Measurements from ENCODE around the gene FOXA2. TPM values are rescaled to one million over a fixed set of nuclear protein-coding genes. Genes with fewer than 3 reads are reported as not detected.

The FOXA2 gene
- total RNA-seq, result not detected

- intact Hi-C loops (cut with micrococcal nuclease), result loop anchor here (5.0 to 10.0 kb wide), 2 partner anchors 882 to 1070 kb away; partner anchors contain the start of gene NKX2-2
- Mint-ChIP-seq H3K27me3 (ENCODE audit: low read depth) (peaks cover 70% of the 10 kb centered on the region), H3K27ac (no peak within 1 kb of the TSS), H3K9me3 (no peaks in the 10 kb centered on the region), H3K4me1 (ENCODE audit: low read depth) (peaks cover 4% of the 10 kb centered on the region), H3K36me3 (ENCODE audit: low read depth) (peaks cover 5% of the 10 kb centered on the region), H3K4me3 (no peak within 1 kb of the TSS)
- CTCF ChIA-PET, result no interaction called here
- no peak for DNase-seq
Measured at GRCh38 chr20:22584522-22584921, at the start of gene FOXA2. Gene FOXA2 (minus strand): TSS chr20:22584572. CDS start chr20:22584278, 294 bp downstream.

DNA sequence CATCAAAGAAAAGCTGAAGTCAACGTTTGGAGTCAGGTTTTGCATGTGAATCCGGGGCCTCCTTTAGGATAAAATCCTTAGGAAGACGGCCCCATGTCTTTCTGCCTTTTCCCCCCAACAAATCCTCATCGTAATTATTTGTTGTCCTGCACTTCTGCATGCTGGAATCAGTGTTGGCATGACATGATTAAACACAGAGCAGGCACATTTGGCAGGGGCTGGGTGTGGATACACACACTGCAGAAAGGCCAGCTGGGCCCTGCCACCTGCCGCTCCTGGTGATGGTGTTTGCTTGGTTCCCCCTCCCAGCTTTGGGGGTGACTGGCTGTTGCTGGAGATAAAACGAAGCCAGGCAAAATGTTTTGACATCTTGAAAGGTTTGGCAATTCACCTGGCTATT lies 46.3 kb upstream of the FOXA2 start:
- Mint-ChIP-seq H3K9me3 (no peaks in the 10 kb centered on the region), H3K27ac (no peak overlapping the region), H3K4me3 (no peak overlapping the region), H3K36me3 (ENCODE audit: low read depth) (no peaks in the 10 kb centered on the region), H3K4me1 (ENCODE audit: low read depth) (no peaks in the 10 kb centered on the region), H3K27me3 (ENCODE audit: low read depth) (peaks cover 4% of the 10 kb centered on the region)
- CTCF ChIA-PET, result no interaction called here
- intact Hi-C loops (cut with micrococcal nuclease), result no loop called here
- no peak for DNase-seq

DNA sequence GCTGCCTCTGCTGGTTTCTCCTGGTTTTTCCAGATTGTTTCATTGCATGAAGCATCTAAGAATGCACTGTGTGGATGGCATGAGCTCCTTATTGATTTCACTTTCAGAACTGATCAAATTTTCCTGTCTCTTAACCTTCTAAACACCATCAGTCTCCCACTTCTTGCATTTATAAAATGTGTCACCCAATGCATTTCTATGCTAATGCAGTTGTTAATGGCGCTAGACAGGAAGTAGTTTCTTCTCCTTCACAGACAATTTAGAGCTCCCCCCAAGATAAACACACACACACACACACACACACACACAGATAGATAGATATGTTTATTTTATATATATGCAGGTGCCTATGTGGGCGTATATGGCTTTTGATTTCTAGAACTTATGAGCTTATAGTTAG lies 45.6 kb upstream of the FOXA2 start:
- H3K4me3 Mint-ChIP-seq, result no peak overlapping the region
- CTCF ChIA-PET, result no interaction called here
- DNase-seq, result no peak
- H3K27me3 Mint-ChIP-seq (ENCODE audit: low read depth), result peaks cover 4% of the 10 kb centered on the region
- no peaks in the 10 kb centered on the region for H3K4me1 Mint-ChIP-seq (ENCODE audit: low read depth)
- no peaks in the 10 kb centered on the region for H3K36me3 Mint-ChIP-seq (ENCODE audit: low read depth)
- intact Hi-C loops (cut with micrococcal nuclease), result no loop called here
- H3K9me3 Mint-ChIP-seq, result no peaks in the 10 kb centered on the region
- H3K27ac Mint-ChIP-seq, result no peak overlapping the region

GRCh38 chr20:22629447-22629846 lies 45.1 kb upstream of the FOXA2 start:
- Mint-ChIP-seq H3K27me3 (ENCODE audit: low read depth) (peaks cover 4% of the 10 kb centered on the region), H3K4me3 (no peak overlapping the region), H3K36me3 (ENCODE audit: low read depth) (no peaks in the 10 kb centered on the region), H3K9me3 (no peaks in the 10 kb centered on the region), H3K4me1 (ENCODE audit: low read depth) (no peaks in the 10 kb centered on the region), H3K27ac (no peak overlapping the region)
- intact Hi-C loops (cut with micrococcal nuclease), result no loop called here
- no peak for DNase-seq
- CTCF ChIA-PET, result no interaction called here

- Mint-ChIP-seq H3K4me3 (no peak overlapping the region), H3K27me3 (ENCODE audit: low read depth) (no peaks in the 10 kb centered on the region), H3K4me1 (ENCODE audit: low read depth) (no peaks in the 10 kb centered on the region), H3K9me3 (no peaks in the 10 kb centered on the region), H3K27ac (no peak overlapping the region), H3K36me3 (ENCODE audit: low read depth) (no peaks in the 10 kb centered on the region)
- intact Hi-C loops (cut with micrococcal nuclease), result no loop called here
- DNase-seq, result no peak
- CTCF ChIA-PET, result no interaction called here
Measured at GRCh38 chr20:22626496-22626895, 42.1 kb upstream of the FOXA2 start.

DNA sequence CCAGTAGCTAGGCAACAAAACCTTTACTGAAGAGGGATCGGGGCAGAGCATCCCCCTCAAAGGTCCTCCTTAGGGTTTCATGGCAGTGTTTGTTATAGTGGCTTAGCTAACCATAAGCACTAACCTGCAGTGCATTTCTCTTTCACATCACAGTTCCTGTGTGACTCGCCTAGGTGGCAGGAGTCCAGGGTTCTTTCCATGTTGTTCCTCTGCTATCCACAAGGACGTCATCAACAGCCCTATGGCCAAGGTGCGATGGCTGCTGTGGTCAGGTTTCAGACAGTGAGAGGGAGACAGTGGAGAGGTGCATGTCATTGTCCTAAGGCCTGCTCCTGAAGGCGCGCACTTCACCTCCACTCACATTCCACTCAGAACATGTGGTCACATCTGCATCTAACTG lies 38.8 kb upstream of the FOXA2 start:
- Mint-ChIP-seq H3K4me3 (no peak overlapping the region), H3K36me3 (ENCODE audit: low read depth) (no peaks in the 10 kb centered on the region), H3K27ac (no peak overlapping the region), H3K27me3 (ENCODE audit: low read depth) (no peaks in the 10 kb centered on the region), H3K4me1 (ENCODE audit: low read depth) (no peaks in the 10 kb centered on the region), H3K9me3 (no peaks in the 10 kb centered on the region)
- CTCF ChIA-PET, result no interaction called here
- intact Hi-C loops (cut with micrococcal nuclease), result no loop called here
- DNase-seq, result no peak

- CTCF ChIA-PET, result no interaction called here
- DNase-seq, result no peak
- H3K27ac Mint-ChIP-seq, result no peak overlapping the region
- H3K4me3 Mint-ChIP-seq, result no peak overlapping the region
- H3K4me1 Mint-ChIP-seq (ENCODE audit: low read depth), result no peaks in the 10 kb centered on the region
- H3K27me3 Mint-ChIP-seq (ENCODE audit: low read depth), result no peaks in the 10 kb centered on the region
- intact Hi-C loops (cut with micrococcal nuclease), result no loop called here
- no peaks in the 10 kb centered on the region for H3K36me3 Mint-ChIP-seq (ENCODE audit: low read depth)
- H3K9me3 Mint-ChIP-seq, result peaks cover 1% of the 10 kb centered on the region
Measured at GRCh38 chr20:22620342-22620741, 36.0 kb upstream of the FOXA2 start.

DNA sequence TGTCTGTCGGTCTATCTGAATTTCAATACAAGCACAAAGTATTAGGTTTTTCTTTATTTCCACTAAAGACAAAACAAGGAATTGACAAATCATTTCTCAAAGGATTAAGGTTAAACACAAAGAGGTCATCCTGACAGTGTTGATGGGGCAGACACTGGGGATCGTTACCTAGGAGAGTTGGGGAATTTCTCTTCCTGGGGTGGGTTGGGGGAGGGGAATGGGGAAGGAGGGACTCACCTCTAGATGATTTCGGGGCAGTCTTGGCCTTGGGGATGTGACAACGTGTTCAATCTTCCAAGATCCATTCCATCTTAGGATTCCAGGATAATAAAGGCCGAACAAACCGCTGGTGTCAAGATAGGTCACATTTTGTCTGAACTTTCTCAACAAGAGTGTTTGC lies 35.4 kb upstream of the FOXA2 start:
- no peaks in the 10 kb centered on the region for H3K4me1 Mint-ChIP-seq (ENCODE audit: low read depth)
- CTCF ChIA-PET, result no interaction called here
- no peaks in the 10 kb centered on the region for H3K27me3 Mint-ChIP-seq (ENCODE audit: low read depth)
- H3K4me3 Mint-ChIP-seq, result no peak overlapping the region
- no peak overlapping the region for H3K27ac Mint-ChIP-seq
- DNase-seq, result no peak
- no peaks in the 10 kb centered on the region for H3K36me3 Mint-ChIP-seq (ENCODE audit: low read depth)
- intact Hi-C loops (cut with micrococcal nuclease), result no loop called here
- H3K9me3 Mint-ChIP-seq, result peaks cover 1% of the 10 kb centered on the region

GRCh38 chr20:22619272-22619671 lies 34.9 kb upstream of the FOXA2 start:
- Mint-ChIP-seq H3K27ac (no peak overlapping the region), H3K27me3 (ENCODE audit: low read depth) (no peaks in the 10 kb centered on the region), H3K9me3 (peaks cover 1% of the 10 kb centered on the region), H3K4me1 (ENCODE audit: low read depth) (no peaks in the 10 kb centered on the region), H3K4me3 (no peak overlapping the region), H3K36me3 (ENCODE audit: low read depth) (no peaks in the 10 kb centered on the region)
- CTCF ChIA-PET, result interaction anchor here (0.6 kb wide), 1 partner anchor 32 kb away, joined by 3 read pairs; no protein-coding TSS in a partner anchor
- DNase-seq, result no peak
- intact Hi-C loops (cut with micrococcal nuclease), result no loop called here

GRCh38 chr20:22617160-22617559 lies 32.8 kb upstream of the FOXA2 start:
- Mint-ChIP-seq H3K27me3 (ENCODE audit: low read depth) (peaks cover 2% of the 10 kb centered on the region), H3K27ac (no peak overlapping the region), H3K36me3 (ENCODE audit: low read depth) (no peaks in the 10 kb centered on the region), H3K4me1 (ENCODE audit: low read depth) (no peaks in the 10 kb centered on the region), H3K9me3 (peaks cover 1% of the 10 kb centered on the region), H3K4me3 (no peak overlapping the region)
- intact Hi-C loops (cut with micrococcal nuclease), result no loop called here
- no peak for DNase-seq
- CTCF ChIA-PET, result no interaction called here

- H3K27me3 Mint-ChIP-seq (ENCODE audit: low read depth), result peaks cover 2% of the 10 kb centered on the region
- no peak overlapping the region for H3K4me3 Mint-ChIP-seq
- H3K27ac Mint-ChIP-seq, result no peak overlapping the region
- no peak for DNase-seq
- CTCF ChIA-PET, result no interaction called here
- peaks cover 1% of the 10 kb centered on the region for H3K9me3 Mint-ChIP-seq
- intact Hi-C loops (cut with micrococcal nuclease), result no loop called here
- H3K36me3 Mint-ChIP-seq (ENCODE audit: low read depth), result no peaks in the 10 kb centered on the region
- no peaks in the 10 kb centered on the region for H3K4me1 Mint-ChIP-seq (ENCODE audit: low read depth)
Measured at GRCh38 chr20:22616551-22616950, 32.2 kb upstream of the FOXA2 start.

GRCh38 chr20:22615425-22615824 lies 31.1 kb upstream of the FOXA2 start:
- Mint-ChIP-seq H3K4me1 (ENCODE audit: low read depth) (no peaks in the 10 kb centered on the region), H3K36me3 (ENCODE audit: low read depth) (no peaks in the 10 kb centered on the region), H3K27ac (no peak overlapping the region), H3K9me3 (peaks cover 1% of the 10 kb centered on the region), H3K27me3 (ENCODE audit: low read depth) (peaks cover 2% of the 10 kb centered on the region), H3K4me3 (no peak overlapping the region)
- CTCF ChIA-PET, result no interaction called here
- no peak for DNase-seq
- intact Hi-C loops (cut with micrococcal nuclease), result no loop called here

DNA sequence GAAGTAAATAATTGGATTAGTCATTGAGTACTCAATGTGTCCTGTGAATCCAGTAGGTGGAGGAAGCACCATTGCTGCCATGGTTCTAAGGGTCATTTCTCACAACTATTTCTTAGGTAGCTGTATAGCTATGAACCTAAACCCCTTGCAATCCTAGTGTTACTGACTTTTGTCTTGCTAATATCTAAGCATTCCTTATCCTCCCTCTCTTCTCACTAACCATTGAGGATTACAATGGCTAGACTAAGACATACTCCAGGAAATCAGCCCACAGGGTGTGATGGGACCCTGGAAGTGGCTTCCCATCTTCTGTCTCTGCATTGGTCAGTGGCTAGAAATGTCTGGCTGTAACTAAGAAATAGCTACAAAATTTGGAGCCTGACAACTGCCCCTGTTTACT lies 27.3 kb upstream of the FOXA2 start:
- CTCF ChIA-PET, result no interaction called here
- H3K36me3 Mint-ChIP-seq (ENCODE audit: low read depth), result no peaks in the 10 kb centered on the region
- no peak for DNase-seq
- H3K27me3 Mint-ChIP-seq (ENCODE audit: low read depth), result peaks cover 2% of the 10 kb centered on the region
- intact Hi-C loops (cut with micrococcal nuclease), result no loop called here
- peaks cover 1% of the 10 kb centered on the region for H3K9me3 Mint-ChIP-seq
- H3K27ac Mint-ChIP-seq, result no peak overlapping the region
- H3K4me1 Mint-ChIP-seq (ENCODE audit: low read depth), result no peaks in the 10 kb centered on the region
- no peak overlapping the region for H3K4me3 Mint-ChIP-seq

GRCh38 chr20:22607695-22608094 lies 23.3 kb upstream of the FOXA2 start:
- H3K27me3 Mint-ChIP-seq (ENCODE audit: low read depth), result no peaks in the 10 kb centered on the region
- no peaks in the 10 kb centered on the region for H3K36me3 Mint-ChIP-seq (ENCODE audit: low read depth)
- no peak overlapping the region for H3K4me3 Mint-ChIP-seq
- intact Hi-C loops (cut with micrococcal nuclease), result no loop called here
- DNase-seq, result no peak
- CTCF ChIA-PET, result no interaction called here
- no peaks in the 10 kb centered on the region for H3K9me3 Mint-ChIP-seq
- H3K4me1 Mint-ChIP-seq (ENCODE audit: low read depth), result no peaks in the 10 kb centered on the region
- no peak overlapping the region for H3K27ac Mint-ChIP-seq

All from activated naive CD4-positive, alpha-beta T cell treated with anti-CD3 and anti-CD28 coated beads for 36 hours (primary cell).